Ammon's horn (tissue), 1 donor: ENCODE data around the gene LILRA2.
A peak's percentile ranks its signal among the peaks of the same experiment; 100 is the strongest.
"Not testable (repeated sequence)": the region's sequence is repeated elsewhere in the genome, so short reads cannot be mapped to it uniquely, and the experiment has no call there.

Experiments used
- DNase-seq: peaks from one replicate; pipeline ENCODE4 v3.0.0-alpha.2; 2016; ENCODE audit warnings: low spot score

The LILRA2 gene

GRCh38 chr19:54573330-54573872 is at the start of gene LILRA2:
Gene LILRA2 (plus strand): TSS chr19:54573790. CDS start chr19:54573879, 89 bp downstream.
- peak; percentile 28 for DNase-seq

- DNase-seq: no peak
Measured at GRCh38 chr19:54525636-54526035, 48.0 kb upstream of the LILRA2 start.

DNA sequence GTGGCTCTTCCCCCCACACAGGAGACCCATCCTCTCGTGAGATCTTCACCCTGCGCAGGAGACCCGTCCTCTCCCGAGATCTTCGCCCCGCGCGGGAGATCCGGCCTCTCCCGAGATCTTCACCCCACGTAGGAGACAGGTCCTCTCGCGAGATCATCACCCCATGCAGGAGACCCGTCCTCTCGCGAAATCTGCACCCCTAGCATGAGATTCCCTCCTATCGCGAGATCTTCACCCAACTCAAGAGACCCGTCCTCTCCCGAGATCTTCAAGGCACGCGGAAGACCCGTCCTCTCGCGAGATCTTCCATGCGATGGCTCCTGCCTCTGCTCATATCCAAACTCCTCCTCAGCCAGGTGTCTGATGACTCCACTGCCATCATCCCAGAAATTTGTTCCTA is 46.6 kb upstream of the LILRA2 start:
- no peak for DNase-seq

DNA sequence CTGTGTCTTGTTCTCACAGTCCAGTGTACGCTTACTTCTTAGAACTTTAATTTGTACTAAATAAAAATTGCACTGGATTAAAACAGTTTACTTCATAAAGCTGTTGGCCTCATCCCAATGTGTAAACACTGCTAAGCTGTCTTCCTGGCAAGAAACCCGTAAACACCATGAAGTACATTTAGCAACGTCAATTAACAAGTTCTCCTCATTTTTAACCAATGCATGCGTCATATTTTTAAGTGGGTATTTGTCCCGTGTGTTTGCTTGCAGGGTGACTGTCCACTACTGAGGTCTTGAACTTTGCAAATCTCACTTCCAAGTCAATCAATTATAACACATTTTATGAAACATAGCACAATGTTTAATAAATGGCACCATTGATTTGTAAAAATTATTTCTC is 42.7 kb upstream of the LILRA2 start:
- no peak for DNase-seq

DNA sequence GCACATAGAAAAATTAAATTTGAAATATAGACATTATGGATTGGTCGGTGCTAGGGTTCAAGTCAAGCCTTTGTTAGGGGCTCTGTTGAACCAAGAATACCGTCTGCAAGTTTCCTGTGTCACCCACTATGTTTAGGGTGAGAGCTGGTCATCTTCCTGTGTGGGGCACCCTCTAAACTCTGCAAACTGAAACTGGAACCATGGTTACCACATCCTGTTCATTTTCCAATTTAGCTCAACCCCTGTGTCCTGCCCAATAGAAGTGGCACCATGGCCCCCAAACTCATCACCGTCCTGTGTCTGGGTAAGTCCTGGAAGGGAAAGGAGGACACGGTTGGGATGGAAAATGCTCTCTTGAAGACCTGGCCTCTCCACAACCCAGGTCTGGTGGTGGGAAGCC is 41.1 kb upstream of the LILRA2 start:
- peak; percentile 63 for DNase-seq

DNA sequence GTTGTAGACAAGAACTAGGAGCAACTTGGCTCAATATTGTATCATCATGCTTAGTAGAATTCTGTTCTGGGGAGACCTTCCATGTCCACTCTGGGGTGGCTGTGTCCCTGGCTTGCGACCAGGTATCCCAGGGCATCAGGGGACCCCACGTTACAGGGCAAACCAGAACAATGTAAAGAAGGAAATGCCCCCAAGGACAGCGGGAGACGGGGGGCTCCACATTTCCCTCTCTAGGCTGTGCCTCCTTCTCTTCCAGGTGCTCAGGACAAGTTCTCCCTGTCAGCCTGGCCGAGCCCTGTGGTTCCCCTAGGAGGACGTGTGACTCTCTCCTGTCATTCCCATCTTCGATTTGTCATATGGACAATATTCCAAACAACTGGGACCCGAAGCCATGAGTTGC is 40.1 kb upstream of the LILRA2 start:
- DNase-seq: no peak

- DNase-seq: no peak
Measured at GRCh38 chr19:54534156-54534555, 39.4 kb upstream of the LILRA2 start.

DNA sequence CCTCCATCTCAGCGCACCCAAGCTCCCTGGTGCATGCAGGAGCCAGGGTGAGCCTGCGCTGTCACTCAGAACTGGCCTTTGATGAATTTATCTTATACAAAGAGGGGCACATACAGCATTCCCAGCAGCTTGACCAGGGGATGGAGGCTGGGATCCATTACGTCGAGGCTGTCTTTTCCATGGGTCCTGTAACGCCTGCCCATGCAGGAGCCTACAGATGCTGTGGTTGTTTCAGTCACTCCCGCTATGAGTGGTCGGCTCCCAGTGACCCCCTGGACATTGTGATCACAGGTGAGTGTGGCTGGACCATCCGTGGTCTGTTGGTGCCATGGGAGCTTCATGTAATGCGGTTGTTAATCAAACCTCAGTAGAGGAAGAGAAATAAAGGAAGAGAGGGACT is 38.0 kb upstream of the LILRA2 start:
- DNase-seq: no peak

GRCh38 chr19:54536956-54537355 is 36.6 kb upstream of the LILRA2 start:
- no peak for DNase-seq

DNA sequence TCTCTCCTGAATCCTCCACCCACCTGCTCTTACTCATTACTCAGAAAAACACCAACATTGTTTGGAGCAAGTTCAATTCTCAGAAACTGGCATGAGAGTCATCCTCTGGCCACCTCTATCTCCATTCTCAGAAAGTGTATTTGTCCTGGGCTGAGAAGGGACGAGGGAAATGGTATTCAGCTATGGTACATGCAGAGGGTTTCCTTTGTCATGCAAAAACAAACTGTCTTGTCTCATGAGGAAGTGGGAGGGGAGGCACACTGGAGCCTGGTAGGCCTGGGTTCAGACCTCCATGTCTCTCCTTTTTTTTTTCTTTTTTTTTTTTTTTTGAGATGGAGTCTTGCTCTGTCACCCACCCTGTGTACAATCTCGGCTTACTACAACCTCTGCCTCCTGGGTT is 31.9 kb upstream of the LILRA2 start:
- DNase-seq: no peak

- DNase-seq: no peak
Measured at GRCh38 chr19:54548806-54549205, 24.8 kb upstream of the LILRA2 start.

- no peak for DNase-seq
Measured at GRCh38 chr19:54549224-54549623, 24.4 kb upstream of the LILRA2 start.

GRCh38 chr19:54551293-54551692 is 22.3 kb upstream of the LILRA2 start:
- DNase-seq: no peak

GRCh38 chr19:54551950-54552912 is 21.4 kb upstream of the LILRA2 start:
- peak; percentile 55 for DNase-seq

DNA sequence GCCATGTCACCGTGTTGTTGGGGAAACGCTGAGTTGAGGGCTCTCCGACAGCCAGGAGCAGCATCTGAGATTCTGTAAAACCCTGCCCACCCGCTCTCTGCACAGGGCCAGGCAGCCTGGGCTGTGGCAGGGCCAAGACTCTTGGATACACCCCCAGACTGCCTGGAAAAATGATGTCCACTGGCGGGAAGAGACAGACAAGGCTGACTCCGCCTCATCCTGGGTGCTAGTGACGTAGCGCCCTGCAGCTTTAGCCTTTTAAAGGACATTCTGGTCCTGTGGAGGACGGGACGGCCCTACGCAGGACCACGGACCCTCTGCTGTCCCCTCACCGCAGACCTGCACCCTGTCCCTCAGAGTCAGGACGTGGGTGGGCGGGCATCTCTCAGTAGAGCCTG is 20.7 kb upstream of the LILRA2 start:
- DNase-seq: no peak

DNA sequence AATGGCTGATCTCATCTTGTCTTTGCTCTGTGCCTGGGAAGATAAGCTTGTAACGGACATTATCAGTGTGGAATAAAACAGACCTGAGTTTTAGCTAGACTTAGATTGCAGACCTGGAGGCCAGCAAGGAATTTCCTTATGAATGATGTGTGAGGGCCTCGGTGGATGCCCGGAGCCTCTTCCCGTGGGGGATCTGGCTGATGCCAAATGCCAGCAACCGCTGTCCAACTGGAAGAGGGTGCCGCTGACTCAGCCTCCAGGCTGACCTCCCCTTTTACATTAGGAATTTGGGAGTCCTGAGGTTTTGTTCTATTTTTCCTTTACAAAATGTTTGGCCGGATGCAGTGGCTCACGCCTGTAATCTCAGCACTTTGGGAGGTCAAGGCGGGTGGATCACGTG is 19.6 kb upstream of the LILRA2 start:
- DNase-seq: no peak

DNA sequence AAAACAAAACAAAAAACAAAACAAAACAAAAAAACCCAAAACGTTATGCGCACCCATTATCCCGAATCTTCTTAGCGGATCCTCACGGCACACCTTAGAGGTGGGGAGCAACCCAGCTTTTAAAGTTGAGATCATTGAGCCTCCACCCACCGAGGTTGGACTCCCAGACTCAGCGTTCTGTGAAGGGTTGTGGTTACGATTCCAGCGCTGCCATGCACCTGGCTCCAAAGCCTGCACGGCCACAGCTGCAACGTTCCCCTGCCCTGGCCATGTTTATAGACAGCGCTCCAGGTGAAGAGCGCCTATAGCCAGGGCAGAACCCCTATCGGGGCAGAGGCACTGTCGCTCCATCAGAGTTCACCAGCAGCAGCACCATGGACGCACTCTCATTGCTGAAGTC is 18.7 kb upstream of the LILRA2 start:
- DNase-seq: no peak

GRCh38 chr19:54556194-54556593 is 17.4 kb upstream of the LILRA2 start:
- no peak for DNase-seq

- no peak for DNase-seq
Measured at GRCh38 chr19:54558339-54558738, 15.3 kb upstream of the LILRA2 start.

DNA sequence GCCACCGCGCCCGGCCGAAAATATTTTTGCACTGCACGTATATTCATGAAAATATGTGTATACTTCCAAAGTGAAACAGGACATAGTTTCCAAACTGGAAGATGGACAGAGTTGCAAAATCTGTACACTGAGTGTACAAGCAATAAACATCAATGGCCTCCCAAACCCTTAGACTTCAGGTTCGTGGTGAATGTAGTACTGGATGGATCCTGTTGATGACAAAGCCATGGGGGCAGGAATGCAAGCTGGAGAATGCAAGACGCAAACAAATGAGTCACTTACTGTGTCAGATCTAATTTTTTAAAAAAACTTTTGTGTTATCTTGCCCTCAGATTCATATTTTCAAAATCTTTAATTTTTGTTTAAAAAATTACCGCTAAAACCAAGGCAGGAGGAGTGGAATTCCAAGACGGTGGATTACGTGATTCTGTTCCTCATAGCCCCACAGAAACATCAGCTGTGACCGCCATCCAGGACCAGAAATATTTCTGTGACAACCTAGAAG is 12.7 kb upstream of the LILRA2 start:
- no peak for DNase-seq

DNA sequence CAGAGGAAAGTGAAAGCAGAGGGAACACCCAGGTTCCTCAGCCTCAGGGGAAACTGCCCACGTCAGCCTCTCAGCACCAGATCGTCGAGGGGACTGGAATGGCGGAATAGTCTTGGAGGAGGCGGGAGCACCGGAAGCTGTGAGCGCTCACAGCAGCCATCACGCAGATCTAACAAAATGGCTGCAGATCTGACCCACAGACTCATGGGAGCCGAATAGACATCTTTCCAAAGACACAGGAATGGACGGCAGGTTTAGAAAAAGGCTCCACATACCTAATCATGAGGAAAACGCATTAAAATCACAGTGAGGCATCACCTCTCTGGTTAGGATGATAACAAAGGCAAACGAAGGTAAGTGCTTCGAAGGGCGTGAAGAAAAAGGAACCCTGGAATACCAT is 11.8 kb upstream of the LILRA2 start:
- DNase-seq: no peak

DNA sequence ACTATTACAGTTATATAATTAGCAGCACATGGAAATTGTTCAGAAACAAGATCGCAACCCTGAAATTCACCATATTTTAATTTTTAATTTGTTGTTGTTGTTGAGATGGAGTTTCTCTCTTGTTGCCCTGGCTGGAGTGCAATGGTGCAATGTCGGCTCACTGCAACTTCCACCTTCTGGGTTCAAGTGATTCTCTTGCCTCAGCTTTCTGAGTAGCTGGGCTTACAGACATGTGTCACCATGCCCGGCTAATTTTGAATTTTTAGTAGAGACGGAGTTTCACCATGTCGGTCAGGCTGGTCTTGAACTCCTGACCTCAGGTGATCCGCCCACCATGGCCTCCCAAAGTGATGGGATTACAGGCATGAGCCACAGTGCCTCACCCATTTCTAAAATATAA is 10.4 kb upstream of the LILRA2 start:
- DNase-seq: not testable (repeated sequence)

GRCh38 chr19:54570316-54570715 is 3.3 kb upstream of the LILRA2 start:
- DNase-seq: no peak
